ENCODE results near the gene MOB4. TPM values are rescaled to one million over a fixed set of nuclear protein-coding genes. Genes with fewer than 3 reads are reported as not detected.
"Not testable (repeated sequence)": the region's sequence is repeated elsewhere in the genome, so short reads cannot be mapped to it uniquely, and the experiment has no call there.

MOB4 gene
- total and polyA plus RNA-seq, 10 donors = 15.5 to 38.3 (median 23.7) TPM

DNA sequence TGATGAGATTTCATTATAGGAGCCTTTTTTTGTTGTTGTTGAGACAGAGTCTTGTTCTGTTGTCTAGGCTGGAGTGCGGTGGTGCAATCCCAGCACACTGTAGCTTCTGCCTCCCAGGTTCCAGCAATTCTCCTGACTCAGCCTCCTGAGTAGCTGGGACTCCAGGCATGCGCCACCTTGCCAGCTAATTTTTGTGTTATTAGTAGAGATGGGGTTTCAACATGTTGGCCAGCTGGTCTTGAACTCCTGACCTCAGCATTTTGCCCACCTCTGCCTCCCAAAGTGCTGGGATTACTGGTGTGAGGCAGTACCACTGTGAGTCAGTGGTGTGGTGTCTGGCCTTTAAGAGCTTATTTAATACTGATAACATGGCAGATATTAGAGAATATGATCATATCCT lies 60.1 kb downstream of the MOB4 start:
- H3K27ac ChIP-seq = no peak overlapping the region
- H3K27me3 ChIP-seq (replicated peaks in 1 of 7) = no peaks in the 10 kb centered on the region
- H3K4me3 ChIP-seq = no peak overlapping the region
- WGBS, 5 donors = 81 to 94% (median 85%) methylated on average over 2 of the region's 2 CpGs
- intact Hi-C loops (cut with DNase I; ENCODE audit: low total_unique reads) = no loop called here
- peaks cover 0 to 13% (median 0%) of the 10 kb centered on the region in 6 donors for H3K36me3 ChIP-seq
- H3K9me3 ChIP-seq = peaks cover 0 to 27% (median 22%) of the 10 kb centered on the region in 8 donors
- no peak for DNase-seq
- TF ChIP-seq POLR2AphosphoS5 (IDR thresholded peaks at IDR 0.05) (no peak), POLR2A (IDR thresholded peaks at IDR 0.05) (no peak)
- TF ChIP-seq, protein P1, sequence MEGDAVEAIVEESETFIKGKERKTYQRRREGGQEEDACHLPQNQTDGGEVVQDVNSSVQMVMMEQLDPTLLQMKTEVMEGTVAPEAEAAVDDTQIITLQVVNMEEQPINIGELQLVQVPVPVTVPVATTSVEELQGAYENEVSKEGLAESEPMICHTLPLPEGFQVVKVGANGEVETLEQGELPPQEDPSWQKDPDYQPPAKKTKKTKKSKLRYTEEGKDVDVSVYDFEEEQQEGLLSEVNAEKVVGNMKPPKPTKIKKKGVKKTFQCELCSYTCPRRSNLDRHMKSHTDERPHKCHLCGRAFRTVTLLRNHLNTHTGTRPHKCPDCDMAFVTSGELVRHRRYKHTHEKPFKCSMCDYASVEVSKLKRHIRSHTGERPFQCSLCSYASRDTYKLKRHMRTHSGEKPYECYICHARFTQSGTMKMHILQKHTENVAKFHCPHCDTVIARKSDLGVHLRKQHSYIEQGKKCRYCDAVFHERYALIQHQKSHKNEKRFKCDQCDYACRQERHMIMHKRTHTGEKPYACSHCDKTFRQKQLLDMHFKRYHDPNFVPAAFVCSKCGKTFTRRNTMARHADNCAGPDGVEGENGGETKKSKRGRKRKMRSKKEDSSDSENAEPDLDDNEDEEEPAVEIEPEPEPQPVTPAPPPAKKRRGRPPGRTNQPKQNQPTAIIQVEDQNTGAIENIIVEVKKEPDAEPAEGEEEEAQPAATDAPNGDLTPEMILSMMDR (IDR thresholded peaks at IDR 0.05 in 8 of 11, conservative IDR thresholded peaks at IDR 0.05 in 3 of 11) = no peak
- peaks cover 0 to 9% (median 0%) of the 10 kb centered on the region in 6 donors for H3K4me1 ChIP-seq

DNA sequence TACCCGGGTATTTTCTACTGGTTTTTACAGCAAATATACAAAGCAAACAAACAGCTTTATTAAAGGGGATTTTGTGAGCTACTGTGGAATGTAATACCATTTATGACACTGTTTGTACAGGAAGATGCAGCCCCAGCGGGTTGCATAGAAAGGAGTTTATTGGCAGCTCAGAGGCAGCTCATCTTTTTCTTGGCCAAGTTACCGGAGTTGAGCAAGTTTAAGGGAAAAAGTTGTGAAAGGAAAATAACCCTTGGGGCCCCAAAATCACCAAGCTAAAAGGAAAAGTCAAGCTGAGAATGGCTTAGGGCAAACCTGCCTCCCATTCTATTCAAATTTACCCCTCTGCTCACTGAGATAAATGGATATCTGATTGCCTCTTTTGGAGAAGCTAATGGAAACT lies 60.8 kb downstream of the MOB4 start:
- intact Hi-C loops (cut with DNase I; ENCODE audit: low total_unique reads) = no loop called here
- TF ChIP-seq POLR2AphosphoS5 (IDR thresholded peaks at IDR 0.05) = no peak
- TF ChIP-seq POLR2A (IDR thresholded peaks at IDR 0.05) = no peak
- TF ChIP-seq, protein P1 (IDR thresholded peaks at IDR 0.05 in 8 of 11, conservative IDR thresholded peaks at IDR 0.05 in 3 of 11) = no peak

DNA sequence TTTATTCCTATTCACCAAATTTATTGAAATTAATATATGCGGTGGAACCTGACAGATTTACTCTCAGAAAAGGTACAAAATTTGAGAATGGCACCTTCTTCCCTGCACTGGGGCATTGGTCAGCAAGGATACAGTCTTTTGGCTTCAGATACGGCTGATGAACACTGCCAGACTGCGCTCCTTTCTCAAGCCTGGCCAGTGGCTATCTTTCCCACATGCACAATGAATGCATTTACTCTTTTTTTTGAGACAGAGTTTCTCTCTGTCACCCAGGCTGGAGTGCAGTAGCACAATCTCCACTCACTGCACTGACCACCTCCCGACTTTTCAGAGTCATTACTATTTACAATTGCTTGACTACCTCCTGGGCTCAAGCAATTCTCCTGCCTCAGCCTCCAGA lies 61.6 kb downstream of the MOB4 start:
- H3K36me3 ChIP-seq = peaks cover 0 to 5% (median 0%) of the 10 kb centered on the region in 6 donors
- H3K4me1 ChIP-seq = peaks cover 0 to 9% (median 0%) of the 10 kb centered on the region in 6 donors
- DNase-seq = no peak
- WGBS, 5 donors = 88 to 94% (median 93%) methylated on average over 4 of the region's 4 CpGs
- TF ChIP-seq POLR2AphosphoS5 (IDR thresholded peaks at IDR 0.05) (no peak), POLR2A (IDR thresholded peaks at IDR 0.05) (no peak)
- TF ChIP-seq, protein P1 (IDR thresholded peaks at IDR 0.05 in 8 of 11, conservative IDR thresholded peaks at IDR 0.05 in 3 of 11) = no peak
- intact Hi-C loops (cut with DNase I; ENCODE audit: low total_unique reads) = no loop called here
- H3K9me3 ChIP-seq = peaks cover 0 to 27% (median 20%) of the 10 kb centered on the region in 8 donors
- H3K27me3 ChIP-seq (replicated peaks in 1 of 7) = no peaks in the 10 kb centered on the region
- no peak overlapping the region for H3K4me3 ChIP-seq
- no peak overlapping the region for H3K27ac ChIP-seq

More for the DNA sequence above, 60.8 kb downstream of the MOB4 start:
- Histone ChIP-seq H3K27me3 (replicated peaks in 1 of 7) (no peaks in the 10 kb centered on the region), H3K27ac (no peak overlapping the region), H3K4me1 (peaks cover 0 to 9% (median 0%) of the 10 kb centered on the region in 6 donors), H3K9me3 (peaks cover 0 to 27% (median 22%) of the 10 kb centered on the region in 8 donors), H3K4me3 (no peak overlapping the region), H3K36me3 (peaks cover 0 to 13% (median 0%) of the 10 kb centered on the region in 6 donors)
- no peak for DNase-seq
- WGBS, 5 donors = 49 to 83% (median 63%) methylated on average over 3 of the region's 3 CpGs

DNA sequence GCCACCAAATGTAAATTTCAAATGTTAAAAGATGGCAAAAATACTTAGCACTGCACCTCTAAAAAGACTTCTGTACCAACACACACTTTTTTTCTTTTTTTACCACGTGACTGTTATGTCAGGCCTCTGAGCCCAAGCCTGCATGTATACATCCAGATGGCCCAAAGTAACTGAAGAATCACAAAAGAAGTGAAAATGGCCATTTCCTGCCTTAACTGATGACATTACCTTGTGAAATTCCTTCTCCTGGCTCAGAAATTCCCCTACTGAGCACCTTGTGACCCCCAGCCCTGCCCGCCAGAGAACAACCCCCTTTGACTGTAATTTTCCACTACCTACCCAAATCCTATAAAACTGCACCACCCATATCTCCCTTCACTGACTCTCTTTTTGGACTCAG lies 62.4 kb downstream of the MOB4 start:
- H3K4me1 ChIP-seq; H3K27me3 ChIP-seq (replicated peaks in 1 of 7); H3K36me3 ChIP-seq; intact Hi-C loops (cut with DNase I; ENCODE audit: low total_unique reads); H3K27ac ChIP-seq; DNase-seq; H3K4me3 ChIP-seq: not testable (repeated sequence)
- WGBS, 5 donors = 63 to 90% (median 84%) methylated on average over 2 of the region's 2 CpGs
- H3K9me3 ChIP-seq = peaks cover 0 to 19% (median 12%) of the 10 kb centered on the region in 8 donors

DNA sequence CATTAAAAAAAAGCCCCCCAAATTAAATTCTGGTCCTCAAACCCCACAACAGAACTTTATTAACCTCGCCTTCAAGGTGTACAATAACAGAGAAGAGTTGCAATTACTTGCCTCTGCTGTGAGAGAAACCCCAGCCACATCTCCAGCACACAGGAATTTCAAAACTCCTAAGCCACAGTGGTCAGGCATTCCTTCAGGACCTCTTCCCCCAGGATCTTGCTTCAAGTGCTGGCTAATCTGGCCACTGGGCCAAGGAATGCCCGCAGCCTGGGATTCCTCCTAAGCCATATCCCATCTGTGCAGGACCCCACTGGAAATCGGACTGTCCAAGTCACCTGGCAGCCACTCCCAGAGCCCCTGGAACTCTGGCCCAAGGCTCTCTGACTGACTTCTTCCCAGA lies 64.3 kb downstream of the MOB4 start:
- intact Hi-C loops (cut with DNase I; ENCODE audit: low total_unique reads); H3K36me3 ChIP-seq; H3K27me3 ChIP-seq (replicated peaks in 1 of 7); H3K9me3 ChIP-seq; H3K4me1 ChIP-seq; H3K27ac ChIP-seq; DNase-seq; H3K4me3 ChIP-seq: not testable (repeated sequence)
- WGBS, 5 donors = 81 to 98% (median 89%) methylated on average over 3 of the region's 3 CpGs

DNA sequence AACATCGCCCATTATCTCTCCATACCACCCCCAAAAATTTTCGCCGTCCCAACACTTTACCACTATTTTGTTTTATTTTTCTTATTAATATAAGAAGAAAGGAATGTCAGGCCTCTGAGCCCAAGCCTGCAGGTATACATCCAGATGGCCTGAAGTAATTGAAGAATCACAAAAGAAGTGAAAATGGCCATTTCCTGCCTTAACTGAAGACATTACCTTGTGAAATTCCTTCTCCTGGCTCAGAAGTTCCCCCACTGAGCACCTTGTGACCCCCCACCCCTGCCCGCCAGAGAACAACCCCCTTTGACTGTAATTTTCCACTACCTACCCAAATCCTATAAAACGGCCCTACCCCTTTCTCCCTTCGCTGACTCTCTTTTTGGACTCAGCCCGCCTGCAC lies 71.4 kb downstream of the MOB4 start:
- H3K27me3 ChIP-seq (replicated peaks in 1 of 7); H3K9me3 ChIP-seq; H3K27ac ChIP-seq; H3K4me3 ChIP-seq; H3K4me1 ChIP-seq; intact Hi-C loops (cut with DNase I; ENCODE audit: low total_unique reads); H3K36me3 ChIP-seq; DNase-seq: not testable (repeated sequence)
- 90 to 94% (median 93%) methylated on average over 7 of the region's 7 CpGs for WGBS, 5 donors

Measured in spleen (tissue), 11 donors.